GM21737 (cell line): Measurements from ENCODE around the gene FAM117A.

Source experiments
- ATAC-seq: cut with Tn5 transposase; IDR thresholded peaks from one replicate; pipeline ENCODE4 v1.9.1; 2021; ENCODE audit warnings: mild to moderate bottlenecking, moderate library complexity; ENCODE audit not compliant: unreplicated experiment

Gene FAM117A

DNA sequence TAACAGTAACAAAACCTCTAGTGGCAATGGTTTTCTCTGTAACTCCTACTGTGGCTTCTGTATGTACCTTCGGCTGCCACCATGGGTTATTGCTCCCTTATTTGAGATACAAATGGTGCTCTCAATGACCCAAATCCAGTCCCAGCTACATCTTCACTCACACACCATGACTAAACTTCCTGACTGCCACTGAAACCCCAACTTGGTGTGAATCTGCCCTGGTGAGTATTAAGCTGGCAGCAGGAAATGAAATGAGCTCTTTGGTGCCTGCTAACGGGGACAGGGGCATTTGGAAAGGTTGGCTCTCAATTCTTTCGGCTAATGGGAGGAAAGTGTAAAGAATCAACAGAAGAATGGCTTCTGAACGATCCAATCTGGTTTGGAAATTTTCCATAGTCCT lies 48.7 kb downstream of the FAM117A start:
- ATAC-seq = no peak

DNA sequence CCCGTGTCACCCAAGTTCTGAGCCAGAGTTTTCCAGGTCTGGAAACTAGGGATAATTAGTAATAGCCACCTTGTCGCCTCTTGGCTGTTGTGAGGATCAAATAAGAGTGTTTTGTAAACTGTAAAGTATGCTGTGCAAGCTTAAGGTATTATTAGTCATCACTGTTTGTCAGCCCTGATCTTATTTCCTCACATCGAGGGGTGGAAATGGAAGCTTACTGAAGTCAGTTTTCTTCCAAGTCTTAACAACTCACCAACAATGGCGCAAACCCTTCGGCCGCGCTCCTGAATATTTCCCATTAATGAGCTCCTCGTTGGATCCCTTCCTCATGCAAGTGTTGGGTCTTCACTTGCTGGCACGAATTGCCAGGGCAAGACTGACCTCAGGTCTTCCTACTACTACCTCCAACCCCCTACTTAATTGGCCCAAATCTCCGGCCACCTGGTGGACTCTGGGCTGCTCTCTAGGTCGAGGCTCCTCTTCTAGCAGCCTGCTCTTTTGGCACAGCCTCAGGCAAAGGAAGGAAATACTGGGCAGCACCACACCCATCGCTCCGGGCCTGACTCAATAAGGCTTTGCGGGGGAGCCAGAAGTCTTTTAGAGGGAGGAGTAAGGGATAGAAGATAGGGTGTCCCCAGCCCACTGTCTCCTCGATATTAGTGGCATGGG lies 55.3 kb downstream of the FAM117A start:
- no peak for ATAC-seq

DNA sequence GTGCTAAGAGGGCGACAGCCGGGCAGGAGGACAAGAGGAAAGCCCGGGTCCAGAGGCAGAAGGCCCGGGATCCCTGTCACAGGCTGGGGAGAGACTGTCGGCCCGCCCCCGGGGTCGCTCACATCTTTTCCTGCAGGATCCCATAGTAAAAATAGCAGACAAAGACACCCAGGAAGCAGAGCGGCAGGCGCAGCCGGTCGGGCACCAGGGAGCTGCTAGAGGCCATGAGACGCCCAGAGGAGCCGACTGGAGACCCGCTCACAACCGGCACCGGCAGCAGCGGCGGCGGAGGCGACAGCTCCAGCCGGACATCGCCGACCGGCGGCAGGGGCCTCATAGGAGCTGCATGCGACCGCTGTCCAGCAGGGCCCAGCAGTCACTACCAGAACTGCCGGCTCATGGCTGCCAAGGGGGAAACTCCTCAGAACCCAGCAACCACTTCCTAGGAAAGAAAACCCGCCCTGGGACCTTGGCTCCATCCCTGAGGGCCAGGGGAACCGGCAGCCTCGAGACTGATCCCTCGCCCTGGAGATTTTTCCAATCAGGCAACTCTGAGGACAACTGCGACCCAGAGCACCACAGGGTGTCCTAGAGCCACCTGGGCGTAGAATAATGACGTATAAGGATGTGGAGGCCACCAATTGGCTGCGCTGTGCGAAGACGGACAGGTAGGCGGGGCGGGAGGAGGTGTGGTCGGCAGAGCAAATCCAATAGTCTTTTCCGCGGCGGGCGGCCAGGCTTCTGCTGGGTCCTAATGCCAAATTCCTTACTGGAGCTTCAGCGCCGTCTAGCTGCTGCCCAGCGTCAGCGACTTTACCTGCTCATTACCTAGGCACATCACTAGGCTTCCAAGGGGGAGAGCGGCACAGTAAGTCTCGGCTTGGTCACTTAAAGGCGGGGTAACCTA lies 56.1 kb downstream of the FAM117A start, which contains the start of gene SLC35B1:
TSS of gene SLC35B1 (minus strand) at position 357 of the 907 bp plus-strand sequence. CDS start at position 226, 131 bp downstream.
- peak; percentile 86 for ATAC-seq

DNA sequence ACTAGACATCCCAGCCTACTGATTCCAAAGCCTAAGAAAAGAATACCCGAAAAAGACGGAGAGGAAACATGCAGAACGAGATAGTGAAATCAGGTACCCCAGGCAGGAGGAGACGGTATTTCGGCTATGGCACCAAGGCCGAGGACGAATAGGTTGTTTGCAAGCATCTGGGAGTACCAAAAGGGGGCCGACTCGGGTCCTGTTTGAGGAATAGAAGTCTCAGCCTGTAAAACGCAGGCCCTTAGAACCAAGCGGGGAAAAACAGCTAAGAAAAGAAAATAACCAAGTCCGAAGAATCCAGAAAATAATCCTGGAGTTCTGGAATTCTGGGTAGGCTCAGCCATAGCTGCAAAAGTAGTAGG lies 56.7 kb downstream of the FAM117A start:
- ATAC-seq = no peak

GRCh38 chr17:49705254-49705653 lies 58.7 kb downstream of the FAM117A start:
- ATAC-seq = no peak

GRCh38 chr17:49703557-49704277 lies 60.2 kb downstream of the FAM117A start:
- ATAC-seq = no peak

DNA sequence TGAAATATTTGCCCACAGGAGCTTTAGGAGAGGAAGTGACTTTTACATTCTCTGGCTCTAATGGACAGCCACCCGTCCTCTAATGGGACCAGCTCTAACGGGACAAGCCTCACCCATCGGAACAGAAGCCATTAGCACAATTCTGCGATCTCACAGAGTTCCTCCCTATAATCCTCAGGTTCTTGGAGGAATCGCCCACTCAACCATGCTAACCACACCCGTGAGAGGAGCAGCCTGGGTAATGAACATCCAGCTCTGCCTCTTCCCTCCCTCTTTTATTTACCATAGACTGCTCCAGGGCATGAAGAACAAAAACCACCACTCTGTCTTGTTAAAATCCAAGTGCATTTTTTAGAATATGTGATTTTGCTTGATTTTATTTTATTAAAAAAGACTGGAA lies 63.0 kb downstream of the FAM117A start:
- ATAC-seq = no peak

- no peak for ATAC-seq
These were observed 63.9 kb downstream of the FAM117A start for GRCh38 chr17:49699966-49700575.

- ATAC-seq = no peak
These were observed 65.9 kb downstream of the FAM117A start for GRCh38 chr17:49698005-49698404.

DNA sequence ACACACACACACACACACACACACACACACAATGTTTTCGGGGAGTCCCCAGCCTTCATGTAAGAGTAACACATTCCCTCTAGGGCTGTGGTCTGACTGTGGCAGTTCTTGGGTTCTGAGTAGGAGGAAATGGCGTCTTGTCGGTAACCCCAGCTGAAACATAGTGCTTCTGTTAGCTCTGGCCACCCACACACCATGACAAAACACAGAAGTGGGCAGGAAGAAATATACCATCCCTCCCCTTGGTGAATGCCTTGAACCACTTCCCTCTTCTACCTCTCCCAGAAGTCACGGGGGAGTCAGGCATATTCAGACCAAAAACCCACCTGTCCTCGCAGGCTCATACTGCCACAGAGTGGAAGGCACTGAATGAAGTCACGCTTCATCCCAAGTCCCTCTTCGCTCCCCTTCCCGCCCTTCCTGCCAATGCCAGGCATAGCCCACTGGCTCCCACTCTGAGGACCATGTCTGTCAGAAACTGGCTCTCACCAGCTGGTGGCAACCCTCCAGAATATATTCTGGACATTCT lies 67.6 kb downstream of the FAM117A start:
- no peak for ATAC-seq

DNA sequence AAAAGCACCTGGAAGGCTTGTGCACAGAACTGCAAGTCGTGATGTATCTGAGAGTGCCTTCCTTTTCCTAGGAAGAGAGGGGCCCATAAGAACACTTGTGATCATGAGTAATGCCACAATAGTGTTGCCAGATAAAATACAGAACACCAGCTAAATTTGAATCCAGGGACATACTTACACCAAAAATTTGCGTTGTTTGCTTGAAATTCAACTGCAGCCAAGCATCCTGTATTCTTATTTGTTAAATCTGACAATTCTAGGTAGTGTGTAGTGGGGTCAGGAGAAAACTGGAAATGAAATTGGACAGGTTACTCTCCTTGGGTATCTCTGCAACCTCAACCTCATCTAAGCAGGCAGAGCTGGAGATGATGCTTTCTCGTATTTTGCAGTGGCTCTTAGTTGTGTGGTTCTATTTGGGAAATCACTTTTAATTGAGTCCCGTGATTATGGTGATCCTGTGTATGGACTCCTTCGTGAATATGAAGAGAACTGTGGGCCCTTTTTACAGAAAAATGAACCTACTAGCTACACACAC lies 68.2 kb downstream of the FAM117A start:
- no peak for ATAC-seq

DNA sequence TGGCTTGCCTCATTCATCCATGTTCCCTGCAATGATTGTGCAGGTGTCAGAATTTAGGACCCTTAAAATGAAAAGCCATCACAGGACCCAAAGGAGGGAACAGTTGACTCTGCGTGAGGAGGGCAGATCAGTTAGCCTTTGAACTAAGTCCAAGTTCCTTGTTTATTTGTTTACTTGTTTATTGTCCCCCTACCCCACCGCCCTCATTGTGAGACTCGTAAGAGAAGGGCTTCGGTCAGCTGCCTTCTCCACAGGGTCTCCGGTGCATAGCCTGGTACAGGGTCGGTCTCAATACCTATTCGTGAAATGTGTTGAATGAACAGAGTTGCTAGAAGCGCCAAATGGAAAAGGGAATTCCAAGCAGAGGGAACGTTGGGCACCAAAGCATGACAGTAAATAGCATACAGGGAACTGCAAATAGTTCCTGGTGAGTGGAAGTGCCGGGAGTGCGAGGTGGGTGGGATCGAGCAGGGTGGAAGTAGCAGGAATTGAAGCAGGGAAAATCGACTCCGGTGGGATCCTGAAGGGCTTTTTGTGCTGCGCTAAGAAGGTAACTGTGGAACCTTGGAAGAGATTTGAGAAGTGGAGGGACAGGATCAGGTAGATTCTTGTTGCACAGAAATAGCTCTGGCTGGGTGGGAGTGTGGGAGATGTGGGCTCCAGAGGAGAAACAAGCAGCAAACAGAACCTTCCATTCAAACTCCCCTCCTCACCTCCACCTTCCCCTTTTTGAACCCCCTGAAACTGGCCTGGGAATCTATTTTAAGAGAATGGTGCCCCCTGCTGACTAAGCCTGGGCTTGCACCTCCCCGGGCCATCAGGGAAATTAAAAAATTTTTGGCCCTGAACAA lies 68.9 kb downstream of the FAM117A start:
- no peak for ATAC-seq

GRCh38 chr17:49692751-49693150 lies 71.2 kb downstream of the FAM117A start:
- ATAC-seq = no peak

DNA sequence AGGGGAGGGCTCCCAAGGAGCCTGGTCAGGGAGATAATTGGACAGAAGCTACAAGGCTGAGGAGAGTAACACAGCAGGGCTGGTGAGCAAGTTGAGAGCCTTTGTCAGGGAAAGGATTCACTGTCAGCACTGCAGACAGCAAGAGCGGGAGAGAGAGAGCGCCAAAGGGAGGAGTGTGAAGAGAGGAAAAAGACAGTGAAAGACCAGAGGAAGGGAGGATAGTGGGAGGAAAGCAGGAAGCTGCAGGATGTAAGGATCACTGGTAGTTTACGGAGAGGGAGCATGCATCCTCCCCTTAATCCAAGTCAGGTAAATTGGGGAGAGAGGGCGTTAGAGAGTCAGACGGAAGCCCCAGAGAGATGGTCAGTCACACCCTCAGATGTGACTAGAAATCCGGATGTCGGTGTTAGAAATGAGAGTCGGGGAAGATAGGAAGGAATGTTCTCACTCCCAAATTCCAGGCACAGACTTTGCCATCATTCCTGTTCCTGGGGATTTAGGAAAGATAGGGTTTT lies 72.2 kb downstream of the FAM117A start:
- no peak for ATAC-seq

DNA sequence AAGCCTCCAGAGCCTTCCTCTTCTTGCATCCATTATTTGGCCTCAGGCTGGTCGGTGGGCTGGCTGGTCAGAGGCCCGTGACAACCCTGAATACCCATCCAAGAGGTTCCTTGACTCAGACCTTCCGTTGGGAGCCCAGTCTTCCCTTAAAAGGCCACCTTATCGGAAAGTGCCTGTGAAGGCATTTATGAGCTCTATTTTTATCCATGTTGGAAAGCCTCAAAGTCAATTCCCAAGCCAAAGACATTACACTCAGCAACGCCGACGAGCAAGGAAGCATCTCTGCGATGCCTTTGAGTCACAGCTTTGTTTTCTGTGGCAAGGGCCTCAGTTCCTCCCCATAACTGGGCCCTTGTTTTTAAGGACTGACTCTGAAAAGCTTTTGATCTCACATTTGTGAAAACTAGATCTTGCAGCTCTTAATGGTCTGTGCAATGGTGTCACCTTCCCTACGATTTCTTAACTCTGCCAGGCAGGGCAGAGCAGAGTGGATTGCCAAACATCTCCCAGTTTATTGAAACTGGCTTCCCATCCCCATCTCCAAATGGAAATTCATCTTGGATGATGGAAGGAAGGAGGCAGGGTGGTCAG lies 72.8 kb downstream of the FAM117A start:
- ATAC-seq = no peak

DNA sequence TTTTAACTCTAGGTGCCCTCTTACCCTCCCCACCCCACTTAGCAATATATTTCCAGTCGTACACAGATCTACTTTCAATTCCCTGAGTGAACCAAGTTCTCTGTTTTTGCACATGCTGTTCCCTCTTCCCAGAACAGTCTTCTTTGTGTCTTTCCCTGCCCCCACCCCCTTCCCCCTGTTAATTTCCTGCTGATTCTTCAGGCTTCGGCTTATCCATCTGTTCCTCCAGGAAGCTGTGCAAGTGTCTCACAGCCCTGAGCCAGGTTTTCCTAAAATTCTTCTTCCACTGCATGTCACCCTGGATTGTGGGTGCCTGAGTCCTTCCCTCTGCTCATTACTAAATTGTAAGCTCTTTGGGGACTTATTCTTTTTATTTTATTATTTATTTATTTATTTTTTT lies 73.7 kb downstream of the FAM117A start:
- no peak for ATAC-seq

GRCh38 chr17:49688848-49689247 lies 75.1 kb downstream of the FAM117A start:
- no peak for ATAC-seq

- no peak for ATAC-seq
These were observed 75.9 kb downstream of the FAM117A start for GRCh38 chr17:49687878-49688491.
